ENCODE results near the gene UNC13A.

GRCh38 chr19:17598953-17599352, 89.2 kb downstream of the UNC13A start:
- TF ChIP-seq CTCF (IDR thresholded peaks at IDR 0.05) (no peak), POLR2A (IDR thresholded peaks at IDR 0.05) (no peak)
